Posterior cingulate gyrus (tissue), 11 donors: ENCODE measurements around the gene TLDC2.
"Not testable (repeated sequence)": the region's sequence is repeated elsewhere in the genome, so short reads cannot be mapped to it uniquely, and the experiment has no call there.

Source experiments
- DNase-seq, 10 donors: peaks; one replicate each; pipeline versions ENCODE4 v3.0.0 to v3.0.0-alpha.2; 2020 to 2021; ENCODE audit warnings: mixed read lengths in 3 of 10
- intact Hi-C: fragments of 100-400 bp; cut with DNase I; formaldehyde crosslinking; loops from one replicate; pipeline ENCODE4 v1.15.1; 2023

The TLDC2 gene

GRCh38 chr20:36893801-36894200 lies 17.9 kb downstream of the TLDC2 start:
- DNase-seq = peak in 1 of 10 donors; percentile 43
- intact Hi-C loops = no loop called here

DNA sequence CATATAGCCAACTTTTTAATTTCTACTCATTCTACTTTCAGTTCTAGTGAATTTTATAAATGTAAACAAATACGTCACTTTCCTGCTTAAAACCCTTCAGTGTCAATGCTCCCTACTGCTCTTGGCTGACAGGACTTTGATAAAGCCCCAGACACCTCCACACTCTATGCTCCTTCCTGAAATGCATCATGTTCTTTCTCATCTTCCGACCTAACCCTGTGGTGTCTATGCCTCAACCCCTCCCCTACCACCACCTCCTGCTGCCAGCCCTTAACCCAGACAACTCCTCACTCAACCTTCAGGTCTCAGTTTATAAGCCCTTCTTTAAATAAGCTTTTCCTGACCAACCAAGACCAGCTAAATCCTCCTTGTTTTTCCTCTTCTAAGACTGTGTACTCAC lies 19.1 kb downstream of the TLDC2 start:
- intact Hi-C loops = no loop called here
- no peak for DNase-seq

GRCh38 chr20:36904690-36905089 lies 28.8 kb downstream of the TLDC2 start:
- intact Hi-C loops = no loop called here
- no peak for DNase-seq

DNA sequence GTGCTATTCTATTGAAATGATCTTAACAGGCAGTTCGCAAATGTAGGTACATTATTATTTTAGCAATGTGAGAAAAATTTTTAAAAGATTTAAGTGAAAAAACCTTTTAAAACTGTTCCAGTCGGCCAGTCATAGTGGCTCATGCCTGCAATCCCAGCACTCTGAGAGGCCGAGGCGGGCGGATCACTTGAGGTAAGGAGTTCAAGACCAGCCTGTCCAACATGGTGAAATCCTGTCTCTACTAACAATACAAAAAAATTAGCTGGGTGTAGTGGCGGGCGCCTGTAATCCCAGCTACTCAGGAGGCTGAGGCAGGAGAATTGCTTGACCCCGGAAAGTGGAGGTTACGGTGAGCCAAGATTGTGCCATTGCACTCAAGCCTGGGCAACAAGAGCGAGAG lies 29.6 kb downstream of the TLDC2 start:
- intact Hi-C loops = not testable (repeated sequence)

DNA sequence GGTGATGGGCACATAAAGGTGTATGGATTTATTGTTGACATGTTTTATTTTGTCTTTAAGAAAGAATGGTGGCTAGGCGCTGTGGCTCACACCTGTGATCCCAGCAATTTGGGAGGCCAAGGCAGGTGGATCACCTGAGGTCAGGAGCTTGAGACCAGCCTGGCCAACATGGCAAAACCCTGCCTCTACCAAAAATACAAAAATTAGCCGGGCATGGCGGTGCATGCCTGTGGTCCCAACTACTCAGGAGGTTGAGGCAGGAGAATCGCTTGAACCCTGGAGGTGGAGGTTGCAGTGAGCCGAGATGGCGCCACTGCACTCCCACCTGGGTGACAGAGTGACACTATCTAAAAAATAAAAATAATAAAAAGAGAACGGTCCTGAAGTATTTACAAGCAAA lies 30.1 kb downstream of the TLDC2 start:
- DNase-seq = peak in 1 of 10 donors; percentile 6
- intact Hi-C loops = not testable (repeated sequence)

More for the DNA sequence above, 29.6 kb downstream of the TLDC2 start:
- DNase-seq = peak in 1 of 10 donors; percentile 66

- intact Hi-C loops = no loop called here
- DNase-seq = no peak
Observed at GRCh38 chr20:36908603-36909002, 32.7 kb downstream of the TLDC2 start.

GRCh38 chr20:36916199-36916598 lies 40.3 kb downstream of the TLDC2 start:
- DNase-seq = no peak
- intact Hi-C loops = no loop called here

DNA sequence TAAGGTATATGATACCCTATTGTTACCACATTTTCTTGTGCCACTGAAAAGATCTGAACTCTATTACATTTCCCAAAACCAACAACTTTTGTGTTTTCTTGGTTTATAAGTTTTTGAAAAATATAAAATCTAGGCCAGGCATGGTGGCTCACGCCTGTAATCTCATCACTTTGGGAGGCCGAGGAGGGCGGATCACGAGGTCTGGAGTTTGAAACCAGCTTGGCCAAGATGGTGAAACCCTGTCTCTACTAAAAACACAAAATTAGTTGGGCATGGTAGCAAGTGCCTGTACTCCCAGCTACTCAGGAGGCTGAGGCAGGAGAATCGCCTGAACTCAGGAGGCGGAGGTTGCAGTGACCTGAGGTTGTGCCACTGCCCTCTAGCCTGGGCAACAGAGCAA lies 41.3 kb downstream of the TLDC2 start:
- intact Hi-C loops = no loop called here
- DNase-seq = peak in 1 of 10 donors; percentile 52

GRCh38 chr20:36917943-36918342 lies 42.0 kb downstream of the TLDC2 start:
- peak in 1 of 10 donors; percentile 44 for DNase-seq
- intact Hi-C loops = no loop called here

DNA sequence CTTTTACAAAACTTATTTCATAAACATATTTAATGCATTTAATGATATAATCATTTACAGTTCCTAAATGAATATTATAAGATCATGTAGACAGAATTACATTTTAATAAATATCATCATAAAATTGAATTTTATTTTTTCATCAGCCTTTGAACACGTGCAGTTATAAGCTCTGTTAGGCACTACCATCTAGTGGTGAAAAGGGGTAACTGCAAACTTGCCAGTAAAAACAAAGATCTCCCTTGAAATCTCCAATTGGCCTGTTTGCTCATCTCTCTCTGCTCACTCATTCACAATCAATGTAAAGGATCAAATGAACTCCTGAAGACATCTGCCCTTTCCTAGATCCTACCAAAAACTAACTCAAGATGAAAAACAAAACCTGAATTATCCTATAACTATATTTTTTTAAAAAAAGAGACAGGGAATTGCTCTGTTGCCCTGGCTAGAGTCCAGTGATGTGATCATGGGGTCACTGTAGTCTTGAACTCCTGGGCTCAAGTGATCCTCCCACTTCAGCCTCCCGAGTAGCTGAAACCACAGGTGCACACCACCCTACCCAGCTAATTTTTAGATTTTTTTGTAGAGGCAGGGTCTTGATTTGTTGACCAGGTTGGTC lies 43.9 kb downstream of the TLDC2 start:
- no peak for DNase-seq
- intact Hi-C loops = no loop called here

- peak in 1 of 10 donors; percentile 36 for DNase-seq
- intact Hi-C loops = no loop called here
Observed at GRCh38 chr20:36920334-36920730, 44.4 kb downstream of the TLDC2 start.

DNA sequence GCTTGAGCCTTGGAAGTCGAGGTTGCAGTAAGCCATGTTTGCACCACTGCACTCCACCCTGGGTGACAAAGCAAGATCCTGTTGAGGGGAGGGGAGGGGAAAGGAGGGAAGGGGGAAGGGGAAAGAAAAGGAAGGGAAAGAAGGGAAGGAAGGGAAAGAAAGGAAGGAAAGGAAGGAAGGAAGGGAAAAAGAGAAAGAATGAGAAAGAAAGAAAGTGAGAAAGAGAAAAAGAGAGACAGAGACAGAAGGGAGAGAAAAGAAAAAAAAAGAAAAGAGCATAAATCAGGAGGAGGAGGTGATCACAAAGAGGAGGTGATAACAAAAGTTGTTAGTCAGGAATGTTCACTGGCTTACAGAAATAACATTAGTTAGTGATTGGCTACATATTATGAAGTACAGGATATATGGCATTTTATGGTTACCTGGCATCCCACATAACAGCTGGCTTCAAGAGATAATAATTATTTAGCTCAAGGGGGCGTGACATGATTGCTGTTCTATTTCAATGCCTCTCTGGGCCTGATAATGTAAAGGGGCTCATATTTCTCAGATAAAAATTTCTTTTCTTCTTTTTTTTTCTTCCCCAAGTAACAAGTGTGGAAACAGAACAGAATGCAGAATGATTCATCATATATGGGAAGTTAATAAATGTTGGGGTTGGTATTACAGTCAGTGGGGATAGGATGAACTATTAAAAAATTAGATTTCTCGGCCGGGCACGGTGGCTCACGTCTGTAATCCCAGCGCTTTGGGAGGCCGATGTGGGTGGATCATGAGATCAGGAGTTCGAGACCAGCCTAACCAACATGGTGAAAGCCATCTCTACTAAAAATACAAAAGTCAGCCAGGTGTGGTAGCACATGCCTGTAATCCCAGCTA lies 48.5 kb downstream of the TLDC2 start:
- intact Hi-C loops = no loop called here
- no peak for DNase-seq

GRCh38 chr20:36925234-36925633 lies 49.3 kb downstream of the TLDC2 start:
- DNase-seq = no peak
- intact Hi-C loops = no loop called here

GRCh38 chr20:36926653-36927200 lies 50.8 kb downstream of the TLDC2 start:
- intact Hi-C loops = no loop called here
- DNase-seq = no peak

DNA sequence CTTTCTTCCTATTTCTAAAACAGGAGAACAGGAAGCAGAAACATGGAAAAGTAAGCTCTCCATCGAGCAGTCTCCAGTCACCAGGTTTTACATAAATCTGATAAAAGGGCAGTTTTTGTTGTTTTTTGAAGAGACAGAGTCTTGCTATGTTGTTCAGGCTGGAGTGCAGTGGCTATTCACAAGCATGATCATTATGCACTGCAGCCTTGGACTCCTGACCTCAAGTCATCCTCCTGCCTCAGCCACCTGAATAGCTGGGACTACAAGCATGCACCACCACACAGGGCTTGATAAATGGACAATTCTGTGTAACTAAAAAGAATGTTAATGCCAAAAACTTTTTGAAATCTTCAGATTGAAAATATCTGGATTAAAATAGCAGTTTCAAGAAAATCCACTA lies 51.8 kb downstream of the TLDC2 start:
- intact Hi-C loops = no loop called here
- DNase-seq = no peak

DNA sequence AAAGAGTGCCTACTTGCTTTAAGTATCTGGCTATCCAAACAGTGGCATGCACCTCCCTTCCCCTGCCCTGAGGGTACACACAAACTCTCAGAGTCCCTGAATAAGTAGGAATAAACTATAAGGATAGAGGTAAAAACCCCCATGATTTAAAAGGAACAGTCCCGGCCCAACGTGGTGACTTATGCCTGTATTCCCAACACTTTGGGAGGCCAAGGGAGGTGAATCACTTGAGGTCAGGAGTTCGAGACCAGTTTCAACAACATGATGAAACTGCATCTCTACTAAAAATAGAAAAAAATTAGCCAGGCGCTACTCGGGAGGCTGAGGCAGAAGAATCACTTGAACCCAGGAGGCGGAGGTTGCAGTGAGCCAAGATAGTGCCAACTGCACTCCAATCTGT lies 53.4 kb downstream of the TLDC2 start:
- intact Hi-C loops = no loop called here
- no peak for DNase-seq

DNA sequence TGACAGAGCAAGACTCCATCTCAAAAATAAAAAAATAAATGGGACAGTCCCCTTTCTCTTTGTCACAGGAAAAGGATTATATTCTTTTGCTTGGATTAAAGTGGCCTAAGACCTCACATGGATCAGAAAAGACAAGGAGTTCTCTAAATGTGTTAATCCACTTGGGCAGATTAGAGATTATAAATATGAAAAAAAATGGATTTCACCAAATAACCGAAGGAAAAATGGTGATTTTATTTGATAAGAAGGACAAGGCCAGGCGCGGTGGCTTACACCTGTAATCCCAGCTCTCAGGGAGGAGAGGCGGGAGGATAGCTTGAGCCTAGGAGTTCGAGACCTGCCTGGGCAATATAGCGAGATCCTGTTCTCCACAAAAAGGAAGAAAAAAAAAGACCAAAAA lies 53.8 kb downstream of the TLDC2 start:
- intact Hi-C loops = no loop called here
- DNase-seq = no peak

- DNase-seq, intact Hi-C loops: not testable (repeated sequence)
Observed at GRCh38 chr20:36932067-36932466, 56.1 kb downstream of the TLDC2 start.

- no peak for DNase-seq
- intact Hi-C loops = no loop called here
Observed at GRCh38 chr20:36932476-36933426, 56.8 kb downstream of the TLDC2 start.

DNA sequence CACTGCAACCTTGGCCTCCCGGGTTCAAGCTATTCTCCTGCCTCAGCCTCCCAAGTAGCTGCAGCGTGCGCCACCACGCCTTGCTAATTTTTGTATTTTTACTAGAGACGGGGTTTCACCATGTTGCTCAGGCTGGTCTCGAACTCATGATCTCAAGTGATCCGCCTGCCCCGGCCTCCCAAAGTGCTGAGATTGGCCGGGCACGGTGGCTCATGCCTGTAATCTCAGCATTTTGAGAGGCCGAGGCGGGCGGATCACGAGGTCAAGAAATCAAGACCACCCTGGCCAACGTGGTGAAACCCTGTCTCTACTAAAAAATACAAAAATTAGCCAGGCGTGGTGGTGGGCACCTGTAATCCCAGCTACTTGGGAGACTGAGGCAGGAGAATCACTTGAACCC lies 57.6 kb downstream of the TLDC2 start:
- intact Hi-C loops, DNase-seq: not testable (repeated sequence)

GRCh38 chr20:36936341-36936740 lies 60.4 kb downstream of the TLDC2 start:
- intact Hi-C loops = no loop called here
- no peak for DNase-seq
